Kidney (tissue), 14 donors: ENCODE results near the gene ERC2. TPM values are rescaled to one million over a fixed set of nuclear protein-coding genes. Genes with fewer than 3 reads are reported as not detected.
A peak's percentile ranks its signal among the peaks of the same experiment; 100 is the strongest.

Experiments
- DNase-seq, 5 donors: peaks; one replicate each; pipeline ENCODE4 v3.0.0-alpha.2; 2013 to 2020
- FAIRE-seq: peaks from 2 replicates; lab custom pipeline; 2012; peaks lifted over from hg19 to GRCh38; lab: Jason Lieb, UNC
- H3K27ac ChIP-seq, 2 donors: one replicate each; pipeline ENCODE4 v1.7.0; 2013; ENCODE audit warnings: low read depth in 2 of 2, low read length in 2 of 2, inconsistent platforms in 1 of 2
- H3K27me3 ChIP-seq: one replicate; pipeline ENCODE4 v1.7.1; 2013; ENCODE audit warnings: low read length, inconsistent platforms; ENCODE audit not compliant: control insufficient read depth, insufficient read depth
- H3K36me3 ChIP-seq, 3 donors: one replicate each; pipeline versions ENCODE4 v1.7.0 to v1.7.1; 2013; ENCODE audit warnings: low read length in 3 of 3, control low read depth in 1 of 3, inconsistent platforms in 1 of 3; ENCODE audit not compliant: insufficient read depth in 3 of 3, control insufficient read depth in 2 of 3
- H3K4me1 ChIP-seq, 3 donors: one replicate each; pipeline versions ENCODE4 v1.7.0 to v1.7.1; 2013; ENCODE audit warnings: low read length in 3 of 3, inconsistent platforms in 1 of 3, low read depth in 1 of 3; ENCODE audit not compliant: control insufficient read depth in 2 of 3, insufficient read depth in 2 of 3
- H3K4me3 ChIP-seq, 3 donors: one replicate each; pipeline versions ENCODE4 v1.7.0 to v1.8.1; 2013; ENCODE audit warnings: low read length in 3 of 3, control low read depth in 1 of 3, inconsistent platforms in 1 of 3
- H3K9ac ChIP-seq, 3 donors: one replicate each; pipeline versions ENCODE4 v1.7.0 to v1.7.1; 2013; ENCODE audit warnings: low read length in 3 of 3, control low read depth in 1 of 3, inconsistent platforms in 1 of 3
- H3K9me3 ChIP-seq, 3 donors: one replicate each; pipeline versions ENCODE4 v1.7.0 to v1.7.1; 2013; ENCODE audit warnings: low read length in 3 of 3, control low read depth in 1 of 3, inconsistent platforms in 1 of 3; ENCODE audit not compliant: control insufficient read depth in 2 of 3, insufficient read depth in 1 of 3
- CTCF ChIP-seq: IDR thresholded peaks from 3 replicates; pipeline ENCODE4 v1.5.1; 2012; ENCODE audit warnings: mild to moderate bottlenecking, moderate library complexity, borderline replicate concordance; ENCODE audit not compliant: insufficient read depth; ENCODE audit errors: extremely low read depth
- intact Hi-C: fragments of 100-400 bp; cut with DNase I; formaldehyde crosslinking; loops from one replicate; pipeline ENCODE4 v1.11.1; 2022
- polyA plus RNA-seq: library from polyadenylated mRNA; stranded (reverse); fragments of 350-450 nt; fragmentation: Illumina TruSeq; extraction: RNeasy Lipid Tissue Mini Kit (QIAGEN cat#74804); gene quantifications from one replicate; pipeline ENCODE4 v1.2.3, GENCODE V29; 2014; ENCODE audit warnings: low read depth, low replicate concordance; ENCODE audit not compliant: insufficient read depth
- total RNA-seq: library from RNA; stranded (reverse); fragmentation: NEBNext Ultra II Directional; extraction: Animal tissue kit (Norgen Biotek cat#: 25700); gene quantifications from one replicate; pipeline ENCODE4 v1.2.1, GENCODE V29; 2021
- donor health status: control.
- donor health status: control.
- donor health status: control.
- donor health status: control.
- donor health status: control.
- donor health status: DM: yes; HTN: yes; CAD: no.
- donor health status: Normal renal cell carcinoma (clear cell type).

The ERC2 gene
- total and polyA plus RNA-seq, 2 donors from 2014 or later = 0.92 to 3.8 TPM

DNA sequence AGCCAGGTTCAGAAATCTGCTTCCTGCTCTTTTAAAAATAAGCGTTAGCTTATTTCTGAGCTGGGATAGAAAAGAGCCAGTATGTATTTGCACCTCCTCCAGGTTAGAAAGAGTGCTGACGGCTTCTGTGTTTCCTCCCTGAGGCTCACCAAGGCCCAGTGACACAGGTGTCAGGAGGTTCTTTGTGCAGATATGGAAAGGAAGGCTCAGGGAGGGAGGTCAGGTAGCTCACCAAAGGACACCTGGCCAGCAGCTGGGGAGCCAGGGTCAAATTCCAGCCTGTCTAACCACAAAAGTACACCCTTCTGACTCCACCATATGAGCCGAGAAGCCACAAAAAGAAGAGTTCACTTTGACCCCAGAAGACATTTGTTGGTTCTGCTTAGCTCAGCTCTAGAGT lies 780.1 kb downstream of the ERC2 start:
- H3K9me3 ChIP-seq = no peaks in the 10 kb centered on the region
- H3K27me3 ChIP-seq = no peaks in the 10 kb centered on the region
- H3K27ac ChIP-seq = no peak overlapping the region
- no peak for DNase-seq
- H3K4me1 ChIP-seq = peaks cover 0 to 6% (median 2%) of the 10 kb centered on the region in 3 donors
- no peak overlapping the region for H3K4me3 ChIP-seq
- no peak for FAIRE-seq
- no peak overlapping the region for H3K9ac ChIP-seq
- intact Hi-C loops = no loop called here
- H3K36me3 ChIP-seq = no peaks in the 10 kb centered on the region
- TF ChIP-seq CTCF = no peak

- no peak for TF ChIP-seq CTCF
- peak in 4 of 5 donors; percentile 60 to 83 (median 78) for DNase-seq
- Histone ChIP-seq H3K27me3 (no peaks in the 10 kb centered on the region), H3K4me3 (no peak overlapping the region), H3K9ac (no peak overlapping the region), H3K36me3 (no peaks in the 10 kb centered on the region), H3K4me1 (peaks cover 0 to 6% (median 2%) of the 10 kb centered on the region in 3 donors), H3K27ac (no peak overlapping the region), H3K9me3 (no peaks in the 10 kb centered on the region)
- no peak for FAIRE-seq
- intact Hi-C loops = no loop called here
Measured at GRCh38 chr3:55687526-55687925, 780.7 kb downstream of the ERC2 start.

DNA sequence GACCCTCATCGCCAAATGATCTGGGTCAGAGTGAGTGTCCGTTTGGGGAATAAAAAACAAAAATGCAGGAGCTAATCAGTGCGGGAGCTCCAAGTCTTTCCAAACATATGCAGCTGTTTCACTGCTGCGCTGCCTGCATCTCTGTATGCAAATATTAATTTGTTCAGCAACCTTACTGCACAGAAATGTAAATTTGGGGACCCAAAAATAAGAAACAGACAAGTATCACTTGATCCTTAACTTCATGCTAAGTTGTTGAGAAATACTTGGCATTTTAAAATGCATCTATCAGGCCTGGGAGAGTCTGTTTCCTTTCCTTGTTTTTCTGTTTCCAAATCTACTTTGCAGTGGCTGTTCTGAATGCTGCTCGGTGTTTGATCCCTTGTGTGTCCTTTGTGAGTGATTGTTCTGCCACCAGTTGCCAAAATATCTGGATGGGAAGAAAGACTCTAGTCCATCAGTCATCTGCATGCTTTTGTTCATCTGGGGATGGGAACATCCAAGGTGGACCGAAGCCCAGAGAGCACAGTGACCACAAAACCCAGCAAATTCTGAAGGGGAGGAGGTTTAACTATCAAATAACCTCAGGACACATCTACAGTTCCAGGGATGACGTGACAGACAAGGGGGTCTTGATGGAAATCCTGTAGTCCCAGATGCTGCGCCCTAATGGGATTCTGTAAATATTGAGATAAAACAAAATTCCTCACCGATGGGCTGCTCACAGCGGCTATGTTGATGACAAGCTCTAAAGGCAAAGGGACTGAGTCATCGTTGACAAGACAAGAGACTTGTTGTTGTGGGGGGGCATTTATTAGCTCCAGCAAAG lies 781.6 kb downstream of the ERC2 start:
- intact Hi-C loops = no loop called here
- Histone ChIP-seq H3K4me3 (no peak overlapping the region), H3K9ac (no peak overlapping the region), H3K4me1 (peaks cover 0 to 6% (median 2%) of the 10 kb centered on the region in 3 donors), H3K36me3 (no peaks in the 10 kb centered on the region), H3K27me3 (no peaks in the 10 kb centered on the region), H3K27ac (no peak overlapping the region), H3K9me3 (no peaks in the 10 kb centered on the region)
- DNase-seq = no peak
- no peak for FAIRE-seq
- TF ChIP-seq CTCF = no peak
